ENCODE results near the gene RPL39.
"Not testable (repeated sequence)": the region's sequence is repeated elsewhere in the genome, so short reads cannot be mapped to it uniquely, and the experiment has no call there.

The RPL39 gene

DNA sequence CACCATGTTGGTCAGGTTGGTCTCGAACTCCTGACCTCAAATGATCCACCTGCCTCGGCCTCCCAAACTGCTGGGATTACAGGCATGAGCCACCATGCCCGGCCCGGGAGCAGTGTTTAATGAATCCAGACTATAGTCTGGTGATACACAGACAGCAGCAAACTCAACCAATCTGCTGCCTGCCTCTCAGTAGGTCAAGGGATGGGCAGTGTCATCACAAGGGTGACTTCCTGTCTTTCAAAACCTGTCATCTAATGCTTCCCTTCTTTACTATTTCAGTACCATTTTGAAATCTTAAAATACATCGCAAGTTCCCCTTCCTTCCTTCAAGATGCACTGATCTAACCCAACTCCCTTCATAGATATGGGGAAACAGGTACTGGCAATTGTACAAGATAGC is 8.4 kb downstream of the RPL39 start:
- Histone ChIP-seq H3K27me3 (ENCODE audit: insufficient read depth, low read length, poor library complexity, severe bottlenecking) (no peaks in the 10 kb centered on the region), H3K79me2 (ENCODE audit: insufficient read depth, low read length) (peaks cover 54% of the 10 kb centered on the region), H2AFZ (ENCODE audit: low read length) (no peak overlapping the region), H4K20me1 (ENCODE audit: insufficient read depth, low read length, poor library complexity, severe bottlenecking) (peaks cover 38% of the 10 kb centered on the region), H3K9ac (ENCODE audit: low read depth, low read length, poor library complexity, severe bottlenecking) (no peak overlapping the region), H3K36me3 (ENCODE audit: insufficient read depth, low read length) (peaks cover 27% of the 10 kb centered on the region), H3F3A (ENCODE audit: low read depth) (no peaks in the 10 kb centered on the region; the same call in 1 of the 2 replicates), H3K4me2 (ENCODE audit: low read depth, low read length, poor library complexity, severe bottlenecking) (peak overlapping the region; percentile 40), H3K9me3 (ENCODE audit: insufficient read depth, low read depth, low read length) (no peaks in the 10 kb centered on the region), H3K9me2 (replicated peaks; ENCODE audit: low read depth, low read length) (no peaks in the 10 kb centered on the region), H3K4me1 (ENCODE audit: insufficient read depth, low read length, poor library complexity, severe bottlenecking) (peaks cover 4% of the 10 kb centered on the region), H3K4me3 (ENCODE audit: low read length, poor library complexity, severe bottlenecking) (no peak overlapping the region)
- TF ChIP-seq, protein P1, sequence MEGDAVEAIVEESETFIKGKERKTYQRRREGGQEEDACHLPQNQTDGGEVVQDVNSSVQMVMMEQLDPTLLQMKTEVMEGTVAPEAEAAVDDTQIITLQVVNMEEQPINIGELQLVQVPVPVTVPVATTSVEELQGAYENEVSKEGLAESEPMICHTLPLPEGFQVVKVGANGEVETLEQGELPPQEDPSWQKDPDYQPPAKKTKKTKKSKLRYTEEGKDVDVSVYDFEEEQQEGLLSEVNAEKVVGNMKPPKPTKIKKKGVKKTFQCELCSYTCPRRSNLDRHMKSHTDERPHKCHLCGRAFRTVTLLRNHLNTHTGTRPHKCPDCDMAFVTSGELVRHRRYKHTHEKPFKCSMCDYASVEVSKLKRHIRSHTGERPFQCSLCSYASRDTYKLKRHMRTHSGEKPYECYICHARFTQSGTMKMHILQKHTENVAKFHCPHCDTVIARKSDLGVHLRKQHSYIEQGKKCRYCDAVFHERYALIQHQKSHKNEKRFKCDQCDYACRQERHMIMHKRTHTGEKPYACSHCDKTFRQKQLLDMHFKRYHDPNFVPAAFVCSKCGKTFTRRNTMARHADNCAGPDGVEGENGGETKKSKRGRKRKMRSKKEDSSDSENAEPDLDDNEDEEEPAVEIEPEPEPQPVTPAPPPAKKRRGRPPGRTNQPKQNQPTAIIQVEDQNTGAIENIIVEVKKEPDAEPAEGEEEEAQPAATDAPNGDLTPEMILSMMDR (conservative IDR thresholded peaks at IDR 0.05; ENCODE audit: low read length), result no peak
- no peak for TF ChIP-seq EZH2phosphoT487 (IDR thresholded peaks at IDR 0.05; ENCODE audit: borderline replicate concordance)

DNA sequence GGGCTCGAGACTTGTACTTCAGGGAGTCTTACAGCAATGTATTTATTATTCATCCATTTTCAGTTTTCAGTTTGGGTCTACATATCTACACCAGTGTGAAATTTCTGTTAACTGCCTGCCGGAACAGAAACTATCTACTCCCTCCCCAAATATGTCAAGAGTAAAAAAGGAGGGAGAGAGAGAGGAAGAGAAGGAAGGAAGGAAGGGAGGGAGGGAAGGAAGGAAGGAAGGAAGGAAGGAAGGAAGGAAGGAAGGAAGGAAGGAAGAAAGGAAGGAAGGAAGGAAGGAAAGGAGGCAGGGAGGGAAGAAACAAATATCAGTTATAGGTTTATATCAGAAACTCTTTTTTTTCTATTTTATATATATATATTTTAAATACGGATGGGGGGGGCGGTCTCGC is 12.6 kb downstream of the RPL39 start:
- Histone ChIP-seq H4K20me1 (ENCODE audit: insufficient read depth, low read length, poor library complexity, severe bottlenecking) (peaks cover 6% of the 10 kb centered on the region), H3K79me2 (ENCODE audit: insufficient read depth, low read length) (peaks cover 13% of the 10 kb centered on the region; the same call in 1 of the 2 replicates), H3K27me3 (ENCODE audit: insufficient read depth, low read length, poor library complexity, severe bottlenecking) (no peaks in the 10 kb centered on the region), H3K9ac (ENCODE audit: low read depth, low read length, poor library complexity, severe bottlenecking) (no peak overlapping the region), H3K4me1 (ENCODE audit: insufficient read depth, low read length, poor library complexity, severe bottlenecking) (no peaks in the 10 kb centered on the region), H3K4me3 (ENCODE audit: low read length, poor library complexity, severe bottlenecking) (no peak overlapping the region), H3F3A (ENCODE audit: low read depth) (no peaks in the 10 kb centered on the region), H2AFZ (ENCODE audit: low read length) (no peak overlapping the region), H3K9me2 (replicated peaks; ENCODE audit: low read depth, low read length) (no peaks in the 10 kb centered on the region), H3K4me2 (ENCODE audit: low read depth, low read length, poor library complexity, severe bottlenecking) (no peak overlapping the region), H3K36me3 (ENCODE audit: insufficient read depth, low read length) (peaks cover 3% of the 10 kb centered on the region; the same call in 1 of the 2 replicates), H3K9me3 (ENCODE audit: insufficient read depth, low read depth, low read length) (no peaks in the 10 kb centered on the region)
- no peak for TF ChIP-seq EZH2phosphoT487 (IDR thresholded peaks at IDR 0.05; ENCODE audit: borderline replicate concordance)
- TF ChIP-seq, protein P1 (conservative IDR thresholded peaks at IDR 0.05; ENCODE audit: low read length), result no peak

DNA sequence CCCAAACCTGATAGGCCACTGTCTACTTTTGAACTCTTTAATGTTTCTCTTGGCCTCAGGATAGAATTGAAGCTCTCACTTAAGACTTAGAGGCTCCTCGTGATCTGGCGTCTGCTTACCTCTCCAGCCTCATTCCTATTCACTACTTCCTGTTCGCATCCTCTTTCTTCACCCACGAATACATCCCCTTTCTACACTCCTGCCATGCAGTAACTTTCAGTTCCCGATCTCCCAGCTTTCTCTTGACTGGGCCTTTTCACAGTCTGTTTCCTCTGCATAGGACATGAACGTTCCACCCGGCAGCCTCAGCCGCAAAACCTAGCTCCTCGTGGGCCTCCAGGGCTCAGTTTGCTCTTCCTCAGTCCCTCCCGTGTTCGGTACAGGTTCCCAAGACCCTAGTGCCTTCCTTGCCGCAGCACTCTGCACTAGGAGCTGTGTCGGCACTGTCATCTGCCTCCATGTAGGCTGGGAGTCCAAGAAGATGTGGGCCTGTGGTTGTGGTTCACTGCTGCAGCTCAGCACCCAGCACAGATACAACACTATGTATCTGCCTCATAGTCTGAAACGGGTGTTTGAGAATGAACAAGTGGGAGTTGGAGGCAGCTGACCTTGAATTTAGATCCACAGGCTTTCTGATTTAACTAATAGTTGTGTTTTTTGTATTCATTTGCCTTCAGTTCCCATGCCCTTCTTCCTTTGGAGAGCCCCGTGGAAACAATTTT is 15.8 kb downstream of the RPL39 start:
- TF ChIP-seq EZH2phosphoT487 (IDR thresholded peaks at IDR 0.05; ENCODE audit: borderline replicate concordance), result no peak
- TF ChIP-seq, protein P1 (conservative IDR thresholded peaks at IDR 0.05; ENCODE audit: low read length), result no peak
- H3K9ac ChIP-seq (ENCODE audit: low read depth, low read length, poor library complexity, severe bottlenecking), result no peak overlapping the region
- no peaks in the 10 kb centered on the region for H3K4me1 ChIP-seq (ENCODE audit: insufficient read depth, low read length, poor library complexity, severe bottlenecking)
- no peaks in the 10 kb centered on the region for H3K9me3 ChIP-seq (ENCODE audit: insufficient read depth, low read depth, low read length)
- H3F3A ChIP-seq (ENCODE audit: low read depth), result no peaks in the 10 kb centered on the region
- H4K20me1 ChIP-seq (ENCODE audit: insufficient read depth, low read length, poor library complexity, severe bottlenecking), result no peaks in the 10 kb centered on the region
- no peak overlapping the region for H3K4me2 ChIP-seq (ENCODE audit: low read depth, low read length, poor library complexity, severe bottlenecking)
- H3K79me2 ChIP-seq (ENCODE audit: insufficient read depth, low read length), result no peaks in the 10 kb centered on the region
- H3K36me3 ChIP-seq (ENCODE audit: insufficient read depth, low read length), result no peaks in the 10 kb centered on the region
- no peak overlapping the region for H3K4me3 ChIP-seq (ENCODE audit: low read length, poor library complexity, severe bottlenecking)
- H3K27me3 ChIP-seq (ENCODE audit: insufficient read depth, low read length, poor library complexity, severe bottlenecking), result no peaks in the 10 kb centered on the region
- H3K9me2 ChIP-seq (replicated peaks; ENCODE audit: low read depth, low read length), result no peaks in the 10 kb centered on the region
- no peak overlapping the region for H2AFZ ChIP-seq (ENCODE audit: low read length)

DNA sequence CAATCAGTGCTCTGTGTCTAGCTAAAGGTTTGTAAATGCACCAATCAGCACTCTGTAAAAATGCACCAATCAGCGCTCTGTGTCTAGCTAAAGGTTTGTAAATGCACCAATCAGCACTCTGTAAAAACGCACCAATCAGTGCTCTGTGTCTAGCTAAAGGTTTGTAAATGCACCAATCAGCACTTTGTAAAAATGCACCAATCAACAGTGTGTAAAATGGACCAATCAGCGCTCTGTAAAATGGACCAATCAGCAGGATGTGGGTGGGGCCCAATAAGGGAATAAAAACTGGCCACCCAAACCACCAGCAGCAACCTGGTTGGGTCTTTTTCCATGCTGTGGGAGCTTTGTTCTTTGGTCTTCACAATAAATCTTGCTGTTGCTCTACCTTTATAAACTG is 22.0 kb downstream of the RPL39 start:
- not testable (repeated sequence) for H3K79me2 ChIP-seq (ENCODE audit: insufficient read depth, low read length); H3K9me2 ChIP-seq (replicated peaks; ENCODE audit: low read depth, low read length); H3K27me3 ChIP-seq (ENCODE audit: insufficient read depth, low read length, poor library complexity, severe bottlenecking); H3K4me2 ChIP-seq (ENCODE audit: low read depth, low read length, poor library complexity, severe bottlenecking); H3F3A ChIP-seq (ENCODE audit: low read depth); H4K20me1 ChIP-seq (ENCODE audit: insufficient read depth, low read length, poor library complexity, severe bottlenecking); H3K36me3 ChIP-seq (ENCODE audit: insufficient read depth, low read length); H3K4me3 ChIP-seq (ENCODE audit: low read length, poor library complexity, severe bottlenecking); H2AFZ ChIP-seq (ENCODE audit: low read length); H3K9me3 ChIP-seq (ENCODE audit: insufficient read depth, low read depth, low read length); H3K9ac ChIP-seq (ENCODE audit: low read depth, low read length, poor library complexity, severe bottlenecking); H3K4me1 ChIP-seq (ENCODE audit: insufficient read depth, low read length, poor library complexity, severe bottlenecking)

DNA sequence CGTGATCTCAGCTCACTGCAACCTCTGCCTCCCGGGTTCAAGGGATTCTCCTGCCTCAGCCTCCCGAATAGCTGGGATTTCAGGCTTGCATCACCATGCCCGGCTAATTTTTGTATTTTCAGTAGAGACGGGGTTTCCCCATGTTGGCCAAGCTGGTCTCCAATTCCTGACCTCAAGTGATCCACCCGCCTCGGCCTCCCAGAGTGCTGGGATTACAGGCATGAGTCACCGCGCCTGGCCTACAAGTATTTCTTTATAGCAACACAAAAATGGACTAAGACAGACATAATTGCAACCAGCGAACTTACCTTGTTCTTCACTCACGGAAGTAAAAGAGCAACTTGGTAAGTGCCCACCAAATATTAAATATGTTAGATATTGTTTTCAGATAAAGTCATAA is 23.0 kb downstream of the RPL39 start:
- H3K9me3 ChIP-seq (ENCODE audit: insufficient read depth, low read depth, low read length); H3F3A ChIP-seq (ENCODE audit: low read depth); H4K20me1 ChIP-seq (ENCODE audit: insufficient read depth, low read length, poor library complexity, severe bottlenecking); H3K27me3 ChIP-seq (ENCODE audit: insufficient read depth, low read length, poor library complexity, severe bottlenecking); H3K4me2 ChIP-seq (ENCODE audit: low read depth, low read length, poor library complexity, severe bottlenecking); H2AFZ ChIP-seq (ENCODE audit: low read length); H3K4me1 ChIP-seq (ENCODE audit: insufficient read depth, low read length, poor library complexity, severe bottlenecking); H3K36me3 ChIP-seq (ENCODE audit: insufficient read depth, low read length); H3K9me2 ChIP-seq (replicated peaks; ENCODE audit: low read depth, low read length); H3K79me2 ChIP-seq (ENCODE audit: insufficient read depth, low read length); H3K4me3 ChIP-seq (ENCODE audit: low read length, poor library complexity, severe bottlenecking); H3K9ac ChIP-seq (ENCODE audit: low read depth, low read length, poor library complexity, severe bottlenecking): not testable (repeated sequence)
